Vagina (tissue), 2 donors: ENCODE data around the gene C6orf15.

ENCODE experiments used
- POLR2A ChIP-seq, 2 donors: fragments of 450-650 bp; IDR thresholded peaks; one replicate each; pipeline ENCODE4 v1.6.1; 2017; ENCODE audit warnings: antibody characterized with exemption in 2 of 2, mild to moderate bottlenecking in 2 of 2, moderate library complexity in 2 of 2
- POLR2AphosphoS5 ChIP-seq, 2 donors: sonication (generic); formaldehyde crosslinking; IDR thresholded peaks; one replicate each; pipeline ENCODE4 v1.9.0; 2017; ENCODE audit warnings: antibody characterized with exemption in 2 of 2, mild to moderate bottlenecking in 2 of 2, low read depth in 1 of 2; ENCODE audit not compliant: insufficient read depth in 1 of 2
- TF ChIP-seq, protein P1 (sequence below), 3 experiments: fragments of 450-650 bp in 2 of 3; fragments of 200-600 bp in 1 of 3; sonication (generic) in 1 of 3; IDR thresholded peaks; one replicate each; pipeline ENCODE4 v1.5.1; 2017 to 2019; ENCODE audit warnings: antibody characterized with exemption in 3 of 3, mild to moderate bottlenecking in 2 of 3, moderate library complexity in 2 of 3

GRCh38 chr6:31107052-31107451 is 5.3 kb downstream of the C6orf15 start:
- TF ChIP-seq, protein P1, sequence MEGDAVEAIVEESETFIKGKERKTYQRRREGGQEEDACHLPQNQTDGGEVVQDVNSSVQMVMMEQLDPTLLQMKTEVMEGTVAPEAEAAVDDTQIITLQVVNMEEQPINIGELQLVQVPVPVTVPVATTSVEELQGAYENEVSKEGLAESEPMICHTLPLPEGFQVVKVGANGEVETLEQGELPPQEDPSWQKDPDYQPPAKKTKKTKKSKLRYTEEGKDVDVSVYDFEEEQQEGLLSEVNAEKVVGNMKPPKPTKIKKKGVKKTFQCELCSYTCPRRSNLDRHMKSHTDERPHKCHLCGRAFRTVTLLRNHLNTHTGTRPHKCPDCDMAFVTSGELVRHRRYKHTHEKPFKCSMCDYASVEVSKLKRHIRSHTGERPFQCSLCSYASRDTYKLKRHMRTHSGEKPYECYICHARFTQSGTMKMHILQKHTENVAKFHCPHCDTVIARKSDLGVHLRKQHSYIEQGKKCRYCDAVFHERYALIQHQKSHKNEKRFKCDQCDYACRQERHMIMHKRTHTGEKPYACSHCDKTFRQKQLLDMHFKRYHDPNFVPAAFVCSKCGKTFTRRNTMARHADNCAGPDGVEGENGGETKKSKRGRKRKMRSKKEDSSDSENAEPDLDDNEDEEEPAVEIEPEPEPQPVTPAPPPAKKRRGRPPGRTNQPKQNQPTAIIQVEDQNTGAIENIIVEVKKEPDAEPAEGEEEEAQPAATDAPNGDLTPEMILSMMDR (IDR thresholded peaks at IDR 0.05) = no peak
- no peak for TF ChIP-seq POLR2A (IDR thresholded peaks at IDR 0.05)
- no peak for TF ChIP-seq POLR2AphosphoS5 (IDR thresholded peaks at IDR 0.05; ENCODE audit: insufficient read depth in 1 of 2, low read depth in 1 of 2)
